Measurements from ENCODE around the gene FOXB2. TPM values are rescaled to one million over a fixed set of nuclear protein-coding genes. Genes with fewer than 3 reads are reported as not detected.

Gene FOXB2
- not detected for total RNA-seq

GRCh38 chr9:77019236-77019925 is at the start of gene FOXB2:
TSS of gene FOXB2 (plus strand) at chr9:77019655. CDS start at chr9:77019655, 0 bp downstream.

Small RNAs within 50 kb of the gene (small RNA-seq; reads per million reads assigned to genes)
- gene ATP5MFP3 (ENCODE audit: low replicate concordance), result not detected

Other genes with a start within 250 kb of the FOXB2 start
- 29.1 TPM for gene PRUNE2, start 113.5 kb upstream of the FOXB2 start, total RNA-seq
- 52.0 TPM for gene VPS13A, start 157.9 kb downstream of the FOXB2 start, total RNA-seq